Endodermal cell (in vitro differentiated cells): Measurements from ENCODE around the gene MDFIC. TPM values are rescaled to one million over a fixed set of nuclear protein-coding genes. Genes with fewer than 3 reads are reported as not detected.

Source experiments
- DNase-seq: peaks from one replicate; pipeline ENCODE4 v3.0.0-alpha.2; 2017
- H3K27ac ChIP-seq: 2 replicates; pipeline ENCODE4 v1.5.1; 2013; ENCODE audit warnings: mild to moderate bottlenecking, low read depth, low read length, moderate library complexity
- H3K27me3 ChIP-seq: 2 replicates; pipeline ENCODE4 v1.6.1; 2013; ENCODE audit warnings: mild to moderate bottlenecking, low read length, moderate library complexity; ENCODE audit not compliant: insufficient read depth, control insufficient read depth, poor library complexity, severe bottlenecking
- H3K36me3 ChIP-seq: 2 replicates; pipeline ENCODE4 v1.7.0; 2013; ENCODE audit warnings: mild to moderate bottlenecking, low read length, moderate library complexity; ENCODE audit not compliant: control insufficient read depth, insufficient read depth
- H3K4me1 ChIP-seq: one replicate; pipeline ENCODE4 v1.7.0; 2013; ENCODE audit warnings: low read length; ENCODE audit not compliant: control insufficient read depth, insufficient read depth
- H3K4me3 ChIP-seq: 2 replicates; pipeline ENCODE4 v1.5.1; 2013; ENCODE audit warnings: mild to moderate bottlenecking, low read length, moderate library complexity
- H3K9ac ChIP-seq: 2 replicates; pipeline ENCODE4 v1.6.1; 2013; ENCODE audit warnings: mild to moderate bottlenecking, low read length, moderate library complexity; ENCODE audit not compliant: poor library complexity, severe bottlenecking; ENCODE audit errors: extremely low read depth
- H3K9me3 ChIP-seq: 2 replicates; pipeline ENCODE4 v1.6.1; 2013; ENCODE audit warnings: mild to moderate bottlenecking, low read length, moderate library complexity; ENCODE audit not compliant: control insufficient read depth
- H3K27ac Mint-ChIP-seq: 2 replicates; pipeline ENCODE4 v1.8.0; 2020; ENCODE audit warnings: mixed read lengths
- H3K27me3 Mint-ChIP-seq: 2 replicates; pipeline ENCODE4 v1.8.0; 2021; ENCODE audit warnings: mild to moderate bottlenecking, mixed read lengths; ENCODE audit not compliant: insufficient read depth
- H3K36me3 Mint-ChIP-seq: 2 replicates; pipeline ENCODE4 v1.8.0; 2020; ENCODE audit warnings: low read depth, mixed read lengths
- H3K4me1 Mint-ChIP-seq: 2 replicates; pipeline ENCODE4 v1.8.0; 2020; ENCODE audit warnings: mixed read lengths
- H3K4me3 Mint-ChIP-seq: 2 replicates; pipeline ENCODE4 v1.8.0; 2020; ENCODE audit warnings: mild to moderate bottlenecking, moderate library complexity, mixed read lengths
- H3K9me3 Mint-ChIP-seq: 2 replicates; pipeline ENCODE4 v1.8.0; 2020; ENCODE audit warnings: mild to moderate bottlenecking, mixed read lengths
- CTCF ChIP-seq: fragments of 200-600 bp; sonication (generic); conservative IDR thresholded peaks from 2 replicates; pipeline ENCODE4 v1.5.0; 2021; ENCODE audit warnings: antibody characterized with exemption, mild to moderate bottlenecking
- WGBS, 2 experiments: methylation state at CpG; one replicate each; pipeline versions ENCODE4 v1.1.5 to v1.1.7; 2013; ENCODE audit warnings: missing lambda C conversion rate in 2 of 2, mixed read lengths in 1 of 2; ENCODE audit not compliant: insufficient coverage in 1 of 2, insufficient read length in 1 of 2; 5-methylcytosine and 5-hydroxymethylcytosine counted together
- total RNA-seq, 2 donors: library from RNA; stranded (reverse); fragmentation: NEBNext Ultra II Directional in 1 of 2; extraction: Animal tissue kit (Norgen Biotek cat#: 25700) in 1 of 2; gene quantifications; 2 replicates in 1 of 2; 3 replicates in 1 of 2; pipeline ENCODE4 v1.2.1, GENCODE V29; 2021

Gene MDFIC
- total RNA-seq, 2 donors from 2014 or later: 7.4 to 15.1 TPM

- Histone ChIP-seq H3K9ac (no peak overlapping the region), H3K4me3 (no peak overlapping the region), H3K27me3 (no peaks in the 10 kb centered on the region), H3K4me1 (no peaks in the 10 kb centered on the region), H3K9me3 (no peaks in the 10 kb centered on the region), H3K36me3 (no peaks in the 10 kb centered on the region), H3K27ac (no peak overlapping the region)
- H3K27ac Mint-ChIP-seq: no peak overlapping the region
- no peaks in the 10 kb centered on the region for H3K36me3 Mint-ChIP-seq
- H3K9me3 Mint-ChIP-seq: no peaks in the 10 kb centered on the region
- no peak overlapping the region for H3K4me3 Mint-ChIP-seq
- 88 to 97% methylated on average over 2 to 3 of the region's 3 CpGs for WGBS, 2 experiments
- H3K4me1 Mint-ChIP-seq: peaks cover 3% of the 10 kb centered on the region
- H3K27me3 Mint-ChIP-seq: no peaks in the 10 kb centered on the region
- DNase-seq: no peak
- TF ChIP-seq CTCF: no peak
These were observed 50.7 kb downstream of the MDFIC start for GRCh38 chr7:114972567-114972966.

- Histone ChIP-seq H3K27me3 (no peaks in the 10 kb centered on the region), H3K4me3 (no peak overlapping the region), H3K9me3 (no peaks in the 10 kb centered on the region), H3K9ac (no peak overlapping the region), H3K27ac (no peak overlapping the region), H3K36me3 (no peaks in the 10 kb centered on the region), H3K4me1 (no peaks in the 10 kb centered on the region)
- Mint-ChIP-seq H3K4me3 (no peak overlapping the region), H3K4me1 (peaks cover 3% of the 10 kb centered on the region), H3K27me3 (no peaks in the 10 kb centered on the region), H3K27ac (no peak overlapping the region), H3K9me3 (no peaks in the 10 kb centered on the region), H3K36me3 (no peaks in the 10 kb centered on the region)
- TF ChIP-seq CTCF: no peak
- WGBS, 2 experiments: 82 to 96% methylated on average over 3 of the region's 3 CpGs
- no peak for DNase-seq
These were observed 51.3 kb downstream of the MDFIC start for GRCh38 chr7:114973147-114973546.

GRCh38 chr7:114975401-114975800 is 53.5 kb downstream of the MDFIC start:
- Mint-ChIP-seq H3K4me1 (peaks cover 9% of the 10 kb centered on the region), H3K27me3 (no peaks in the 10 kb centered on the region), H3K36me3 (no peaks in the 10 kb centered on the region), H3K27ac (no peak overlapping the region), H3K9me3 (no peaks in the 10 kb centered on the region), H3K4me3 (no peak overlapping the region)
- Histone ChIP-seq H3K9ac (no peak overlapping the region), H3K9me3 (no peaks in the 10 kb centered on the region), H3K4me1 (no peaks in the 10 kb centered on the region), H3K4me3 (no peak overlapping the region), H3K27me3 (no peaks in the 10 kb centered on the region), H3K27ac (no peak overlapping the region), H3K36me3 (no peaks in the 10 kb centered on the region)
- DNase-seq: no peak
- no peak for TF ChIP-seq CTCF
- 100% methylated on average over 1 of the region's 2 CpGs; no CpG with 5 or more reads in 1 of the 2 experiments for WGBS, 2 experiments
